8988T (cell line): ENCODE data around the gene CCDC141.
"Not testable (repeated sequence)": the region's sequence is repeated elsewhere in the genome, so short reads cannot be mapped to it uniquely, and the experiment has no call there.

Experiments
- DNase-seq: peaks from one replicate; pipeline ENCODE4 v3.0.0; 2011

The CCDC141 gene, protein sequence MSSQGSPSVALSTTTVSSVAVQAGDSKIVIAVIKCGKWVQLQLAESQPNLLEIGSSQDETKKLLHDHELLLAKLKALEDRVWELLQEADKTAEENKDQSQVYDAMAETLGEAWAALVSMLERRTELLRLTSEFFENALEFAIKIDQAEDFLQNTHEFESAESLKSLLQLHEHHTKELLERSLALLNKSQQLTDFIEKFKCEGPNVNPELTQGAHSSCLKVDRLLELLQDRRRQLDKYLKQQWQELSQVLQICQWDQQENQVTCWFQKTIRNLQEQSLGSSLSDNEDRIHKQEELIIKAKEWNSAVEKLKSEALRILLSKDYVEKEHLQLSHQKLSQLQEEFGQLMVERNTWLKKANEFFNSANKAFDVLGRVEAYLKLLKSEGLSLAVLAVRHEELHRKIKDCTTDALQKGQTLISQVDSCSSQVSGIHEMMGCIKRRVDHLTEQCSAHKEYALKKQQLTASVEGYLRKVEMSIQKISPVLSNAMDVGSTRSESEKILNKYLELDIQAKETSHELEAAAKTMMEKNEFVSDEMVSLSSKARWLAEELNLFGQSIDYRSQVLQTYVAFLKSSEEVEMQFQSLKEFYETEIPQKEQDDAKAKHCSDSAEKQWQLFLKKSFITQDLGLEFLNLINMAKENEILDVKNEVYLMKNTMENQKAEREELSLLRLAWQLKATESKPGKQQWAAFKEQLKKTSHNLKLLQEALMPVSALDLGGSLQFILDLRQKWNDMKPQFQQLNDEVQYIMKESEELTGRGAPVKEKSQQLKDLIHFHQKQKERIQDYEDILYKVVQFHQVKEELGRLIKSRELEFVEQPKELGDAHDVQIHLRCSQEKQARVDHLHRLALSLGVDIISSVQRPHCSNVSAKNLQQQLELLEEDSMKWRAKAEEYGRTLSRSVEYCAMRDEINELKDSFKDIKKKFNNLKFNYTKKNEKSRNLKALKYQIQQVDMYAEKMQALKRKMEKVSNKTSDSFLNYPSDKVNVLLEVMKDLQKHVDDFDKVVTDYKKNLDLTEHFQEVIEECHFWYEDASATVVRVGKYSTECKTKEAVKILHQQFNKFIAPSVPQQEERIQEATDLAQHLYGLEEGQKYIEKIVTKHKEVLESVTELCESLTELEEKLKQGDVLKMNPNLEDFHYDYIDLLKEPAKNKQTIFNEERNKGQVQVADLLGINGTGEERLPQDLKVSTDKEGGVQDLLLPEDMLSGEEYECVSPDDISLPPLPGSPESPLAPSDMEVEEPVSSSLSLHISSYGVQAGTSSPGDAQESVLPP (N-terminal part only)

GRCh38 chr2:179049546-179050311 is at the start of gene CCDC141:
Gene CCDC141 (minus strand): TSS chr2:179050137. CDS start chr2:179049941, 196 bp downstream.
- DNase-seq = no peak

GRCh38 chr2:179098080-179098689 is 48.2 kb upstream of the CCDC141 start:
- DNase-seq = no peak

GRCh38 chr2:179097131-179097530 is 47.2 kb upstream of the CCDC141 start:
- DNase-seq = no peak

DNA sequence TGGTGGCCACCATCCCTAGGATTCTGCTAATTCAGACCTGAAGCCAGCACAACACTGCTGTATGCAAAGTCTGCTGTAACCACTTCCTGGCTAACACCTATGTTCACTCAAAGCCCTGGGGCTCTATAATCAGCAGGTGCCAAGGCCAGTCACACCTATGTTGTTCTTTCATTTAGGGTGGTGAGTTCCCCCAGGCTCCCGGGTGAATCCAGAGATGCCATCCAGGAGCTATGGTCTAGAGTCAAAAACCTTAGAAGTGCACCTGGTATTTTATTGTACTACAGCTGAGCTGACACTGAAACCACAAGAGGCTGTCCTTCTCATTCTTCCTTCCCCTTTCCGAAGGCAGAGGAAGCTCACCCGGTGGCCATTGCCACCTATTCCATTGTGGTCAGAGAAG is 46.2 kb upstream of the CCDC141 start:
- DNase-seq = no peak

- not testable (repeated sequence) for DNase-seq
These were observed 43.0 kb upstream of the CCDC141 start for GRCh38 chr2:179092912-179093311.

- no peak for DNase-seq
These were observed 32.8 kb upstream of the CCDC141 start for GRCh38 chr2:179082697-179083096.

- no peak for DNase-seq
These were observed 32.0 kb upstream of the CCDC141 start for GRCh38 chr2:179081954-179082353.

- DNase-seq = no peak
These were observed 22.6 kb upstream of the CCDC141 start for GRCh38 chr2:179072527-179072926.

DNA sequence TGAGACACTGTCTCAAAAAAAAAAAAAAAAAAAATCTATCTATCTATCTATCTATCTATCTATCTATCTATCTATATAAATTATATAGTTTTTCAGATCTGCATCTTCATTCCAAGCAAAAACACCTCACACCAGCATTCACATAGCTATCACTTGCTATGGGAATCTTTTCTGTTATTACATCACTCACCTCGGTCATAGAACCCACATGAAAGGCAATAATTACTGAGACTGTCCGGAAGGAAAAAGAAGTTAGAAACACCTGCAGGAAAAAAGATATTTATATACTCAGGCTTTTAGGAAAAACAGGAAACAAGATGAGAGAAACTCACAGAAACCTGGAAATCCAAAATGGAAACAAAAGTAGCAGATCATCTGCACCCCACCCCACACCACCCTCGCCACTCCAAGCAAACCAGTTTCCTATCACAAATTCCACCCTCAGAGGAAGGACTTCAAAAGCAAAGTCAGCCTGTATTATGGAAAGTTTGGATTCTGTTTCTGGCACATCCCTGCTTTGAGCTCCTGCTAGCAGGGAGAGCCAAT is 21.9 kb upstream of the CCDC141 start:
- DNase-seq = no peak

DNA sequence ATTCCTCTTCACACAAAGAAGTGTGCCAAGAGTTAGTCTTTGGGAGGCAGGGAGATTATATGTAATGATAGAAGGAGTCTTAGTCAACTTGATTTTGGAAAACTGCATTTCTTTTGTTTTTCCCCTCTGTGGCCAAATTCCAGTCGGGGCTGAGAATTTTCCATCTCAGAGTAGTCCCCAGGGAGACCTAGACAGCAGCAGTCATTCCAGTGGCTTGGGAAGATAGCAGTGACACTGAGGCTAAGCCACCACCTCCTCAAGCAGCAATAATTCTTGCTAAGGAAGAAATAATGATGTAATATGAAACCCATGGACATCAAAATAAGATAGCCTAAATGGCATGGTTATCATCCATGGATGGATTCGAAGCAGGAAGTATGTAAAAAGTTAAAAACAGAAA is 21.0 kb upstream of the CCDC141 start:
- DNase-seq = no peak

GRCh38 chr2:179069685-179070084 is 19.7 kb upstream of the CCDC141 start:
- no peak for DNase-seq

DNA sequence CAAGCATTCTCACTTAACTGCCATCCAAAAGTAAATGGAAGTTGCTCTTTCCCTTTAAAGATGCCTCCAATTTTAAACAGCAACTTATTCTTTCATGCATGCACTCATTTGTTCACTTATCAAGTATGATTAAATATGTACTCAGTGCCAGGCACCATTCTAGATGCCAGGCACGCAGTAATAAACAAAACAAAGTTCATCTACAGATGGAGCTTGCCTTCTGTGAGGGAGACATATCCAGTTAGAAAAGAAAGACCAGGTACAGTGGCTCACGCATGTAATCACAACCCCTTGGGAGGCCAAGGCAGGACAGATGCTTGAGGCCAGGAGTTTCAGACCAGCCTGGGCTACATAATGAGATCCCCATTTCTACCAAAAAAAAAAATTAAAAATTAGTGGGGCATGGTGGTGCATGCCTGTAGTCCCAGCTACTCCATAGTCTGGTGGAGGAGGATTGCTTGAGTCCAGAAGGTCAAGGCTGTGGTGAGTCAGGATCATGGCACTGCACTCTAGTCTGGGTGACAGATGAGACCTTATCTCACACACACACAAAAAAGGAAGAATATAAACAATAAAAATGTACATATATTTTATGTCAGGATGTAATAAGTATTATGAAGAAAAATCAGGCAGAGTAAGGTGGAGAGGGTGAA is 19.2 kb upstream of the CCDC141 start:
- DNase-seq = no peak

DNA sequence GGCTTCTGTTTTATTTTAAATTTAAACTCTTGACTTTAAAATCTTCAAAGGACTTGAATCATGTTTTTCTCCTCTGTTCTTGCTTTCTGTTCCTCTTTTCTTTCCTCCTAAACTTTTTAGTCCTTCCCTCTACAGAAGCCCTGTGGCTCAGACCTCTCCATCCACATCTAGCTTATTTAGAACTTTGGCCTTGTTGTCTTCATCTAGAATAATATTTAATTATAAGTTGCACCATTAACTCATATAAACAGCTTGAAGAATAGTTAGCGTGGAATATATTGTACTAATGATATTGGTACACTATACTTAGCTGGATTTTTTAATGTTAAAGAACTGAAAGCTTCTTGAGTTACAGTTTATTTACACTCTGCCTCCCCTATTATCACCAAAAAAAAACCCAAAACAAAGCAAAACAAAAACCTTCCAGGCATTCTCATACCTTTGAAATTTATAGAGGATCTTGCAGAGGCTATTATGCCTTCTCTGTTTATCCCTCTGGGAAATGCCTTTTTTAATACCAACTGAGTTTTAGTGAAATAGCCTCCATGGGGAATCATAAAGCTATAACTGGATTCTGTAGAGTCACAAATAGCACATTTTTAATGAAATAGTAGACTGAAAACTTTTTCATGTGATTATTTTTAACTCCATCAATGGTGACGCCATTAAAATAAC is 9.2 kb upstream of the CCDC141 start:
- DNase-seq = no peak

GRCh38 chr2:179057737-179058136 is 7.8 kb upstream of the CCDC141 start:
- no peak for DNase-seq

DNA sequence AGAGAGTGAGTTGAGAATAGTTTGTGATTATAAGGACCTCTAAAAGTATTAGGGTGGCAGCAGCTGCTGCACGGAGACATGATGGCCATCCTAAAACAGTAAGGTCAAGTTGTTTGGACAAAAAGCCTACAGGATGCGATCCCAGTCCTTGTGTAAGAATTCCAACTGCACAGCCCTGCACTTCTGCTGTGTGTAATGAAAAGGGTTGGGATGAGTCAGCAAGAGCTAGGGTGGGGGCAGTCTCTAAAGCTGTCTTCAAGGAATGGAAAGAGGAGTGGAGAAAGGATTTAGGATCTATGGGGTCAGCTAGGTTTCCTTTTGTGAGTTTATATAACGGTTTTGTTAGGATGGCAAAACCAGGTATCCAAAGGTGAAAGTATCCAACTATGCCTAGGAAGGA is 3.6 kb upstream of the CCDC141 start:
- not testable (repeated sequence) for DNase-seq

DNA sequence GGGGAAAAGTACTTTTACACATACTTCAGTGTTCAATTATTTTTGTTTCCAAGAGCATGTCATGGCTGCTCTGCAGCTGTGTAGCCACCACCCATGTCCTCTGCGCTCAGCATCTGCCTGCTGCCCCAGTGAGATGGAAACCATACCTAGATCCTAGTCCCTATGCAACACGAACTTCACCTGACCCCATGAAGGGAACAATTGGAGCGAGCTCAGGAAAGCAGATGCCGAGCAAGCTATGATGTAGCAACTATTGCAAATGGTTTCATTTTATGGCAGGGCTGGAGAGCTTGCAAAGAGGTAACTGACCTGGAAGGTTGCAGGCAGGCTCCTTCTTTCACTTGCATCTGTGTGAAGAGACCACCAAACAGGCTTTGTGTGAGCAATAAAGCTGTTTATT is 1.3 kb upstream of the CCDC141 start:
- no peak for DNase-seq

DNA sequence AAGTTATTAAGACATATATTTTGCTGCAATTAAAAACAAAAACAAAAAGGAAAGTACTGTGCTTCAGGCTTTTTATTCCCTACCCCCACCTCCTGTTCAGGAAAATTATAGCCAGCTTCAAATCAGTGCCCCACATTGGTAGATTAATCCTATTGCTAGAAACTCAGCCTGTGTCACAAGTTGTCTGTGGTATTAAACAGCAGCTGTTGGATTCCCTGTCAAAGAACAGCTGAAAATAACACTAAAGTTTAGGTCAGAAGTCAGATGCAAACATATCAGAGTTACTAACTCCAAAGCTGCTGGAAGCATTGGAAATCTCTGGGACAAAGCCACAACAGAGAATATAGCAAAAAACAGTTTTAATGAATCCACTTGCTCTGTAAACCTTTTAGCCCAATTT is 818 bp upstream of the CCDC141 start:
- no peak for DNase-seq

DNA sequence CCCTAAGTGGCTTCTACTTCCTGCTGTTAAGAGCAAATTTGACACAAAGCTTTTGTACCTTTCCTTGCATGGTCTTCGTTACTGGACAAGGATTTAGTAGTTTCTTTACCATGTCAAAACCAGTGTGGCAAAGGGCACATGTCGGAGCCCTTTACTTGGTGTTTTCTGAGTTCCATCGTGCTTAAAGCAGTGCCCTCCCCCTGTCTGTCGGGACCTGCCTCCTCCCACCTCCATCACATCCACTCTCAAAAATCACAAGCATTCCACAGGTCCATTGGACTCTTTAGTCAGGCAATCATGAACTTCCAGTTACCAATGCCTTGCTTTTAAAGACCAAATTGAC is 763 bp downstream of the CCDC141 start:
- no peak for DNase-seq

DNA sequence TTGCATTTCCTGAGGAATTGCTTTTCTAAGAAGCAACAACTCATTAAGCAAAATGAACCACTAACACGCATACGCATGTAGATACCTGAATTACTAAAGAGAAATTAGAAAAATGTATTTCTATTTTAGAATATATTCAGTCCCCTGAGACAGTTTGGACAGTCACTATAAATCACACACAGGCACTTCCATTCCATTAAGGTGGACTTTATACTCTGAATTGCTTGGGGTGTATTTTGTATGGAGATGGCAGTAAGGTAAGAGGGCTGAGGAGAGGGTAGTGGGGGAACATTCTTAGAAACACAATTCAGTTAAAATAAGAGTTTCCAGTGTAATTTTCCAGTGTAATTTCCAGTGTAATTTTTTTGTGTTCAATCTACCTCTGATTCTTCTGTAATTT is 1.8 kb downstream of the CCDC141 start:
- no peak for DNase-seq

GRCh38 chr2:179045602-179046001 is 4.3 kb downstream of the CCDC141 start:
- not testable (repeated sequence) for DNase-seq

DNA sequence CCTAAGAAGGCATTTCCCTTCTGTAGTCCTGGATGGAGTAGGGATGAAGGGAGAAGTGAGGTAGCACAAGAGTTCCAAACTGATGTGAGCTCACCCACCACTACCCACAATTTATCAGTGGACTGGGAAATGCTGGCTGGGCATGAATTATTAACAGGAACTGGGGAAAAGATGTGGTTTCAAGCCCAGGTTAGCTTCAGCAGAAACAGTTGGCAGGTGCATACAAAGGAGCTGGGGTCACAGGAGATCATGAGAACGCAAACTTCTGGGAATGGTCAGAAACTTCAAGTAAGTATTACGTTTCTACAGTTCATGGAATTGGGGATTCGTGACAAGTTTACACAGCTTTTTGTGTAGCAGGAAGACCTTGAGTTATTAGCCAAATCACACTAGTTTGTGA is 5.4 kb downstream of the CCDC141 start:
- no peak for DNase-seq
